ENCODE results near the gene RDH16. TPM values are rescaled to one million over a fixed set of nuclear protein-coding genes. Genes with fewer than 3 reads are reported as not detected.

The RDH16 gene
- total and polyA plus RNA-seq, 8 donors = 0.08 to 0.84 (median 0.31) TPM

DNA sequence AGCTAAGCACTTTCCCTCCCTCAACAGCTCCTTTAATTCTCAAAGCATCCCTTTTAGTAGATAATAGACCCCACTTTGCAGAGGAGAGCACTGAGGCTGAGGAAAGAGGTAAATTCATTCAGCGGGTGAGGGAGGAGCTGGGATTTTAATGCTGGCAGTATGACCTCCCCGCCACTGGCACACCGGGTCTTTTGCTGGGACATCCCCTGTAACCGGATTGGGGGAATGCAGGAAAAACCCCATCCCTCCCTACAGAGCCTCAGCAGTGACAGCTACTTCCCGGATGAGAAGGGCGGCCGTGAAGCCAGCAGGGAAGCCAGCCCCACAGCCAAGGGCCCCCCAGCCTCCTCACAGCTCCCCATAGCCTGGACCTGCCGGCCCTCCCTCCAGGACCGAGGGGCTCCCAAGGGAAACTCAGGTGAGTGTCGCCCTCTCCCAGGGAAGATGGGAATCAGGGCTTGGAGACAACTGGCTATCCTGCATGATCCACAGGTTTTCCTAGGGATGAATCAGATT is 36.9 kb upstream of the RDH16 start:
- Histone ChIP-seq H3K36me3 (no peaks in the 10 kb centered on the region), H3K9me3 (no peaks in the 10 kb centered on the region), H3K27ac (no peak overlapping the region), H3K4me3 (no peak overlapping the region), H3K27me3 (no peaks in the 10 kb centered on the region), H3K4me1 (no peaks in the 10 kb centered on the region)
- intact Hi-C loops (cut with DNase I) = no loop called here
- TF ChIP-seq, protein P1, sequence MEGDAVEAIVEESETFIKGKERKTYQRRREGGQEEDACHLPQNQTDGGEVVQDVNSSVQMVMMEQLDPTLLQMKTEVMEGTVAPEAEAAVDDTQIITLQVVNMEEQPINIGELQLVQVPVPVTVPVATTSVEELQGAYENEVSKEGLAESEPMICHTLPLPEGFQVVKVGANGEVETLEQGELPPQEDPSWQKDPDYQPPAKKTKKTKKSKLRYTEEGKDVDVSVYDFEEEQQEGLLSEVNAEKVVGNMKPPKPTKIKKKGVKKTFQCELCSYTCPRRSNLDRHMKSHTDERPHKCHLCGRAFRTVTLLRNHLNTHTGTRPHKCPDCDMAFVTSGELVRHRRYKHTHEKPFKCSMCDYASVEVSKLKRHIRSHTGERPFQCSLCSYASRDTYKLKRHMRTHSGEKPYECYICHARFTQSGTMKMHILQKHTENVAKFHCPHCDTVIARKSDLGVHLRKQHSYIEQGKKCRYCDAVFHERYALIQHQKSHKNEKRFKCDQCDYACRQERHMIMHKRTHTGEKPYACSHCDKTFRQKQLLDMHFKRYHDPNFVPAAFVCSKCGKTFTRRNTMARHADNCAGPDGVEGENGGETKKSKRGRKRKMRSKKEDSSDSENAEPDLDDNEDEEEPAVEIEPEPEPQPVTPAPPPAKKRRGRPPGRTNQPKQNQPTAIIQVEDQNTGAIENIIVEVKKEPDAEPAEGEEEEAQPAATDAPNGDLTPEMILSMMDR (IDR thresholded peaks at IDR 0.05) = no peak
- no peak for ATAC-seq
- FAIRE-seq = no peak
- DNase-seq = no peak
- WGBS, 2 donors = 74 to 80% methylated on average over 10 of the region's 10 CpGs

DNA sequence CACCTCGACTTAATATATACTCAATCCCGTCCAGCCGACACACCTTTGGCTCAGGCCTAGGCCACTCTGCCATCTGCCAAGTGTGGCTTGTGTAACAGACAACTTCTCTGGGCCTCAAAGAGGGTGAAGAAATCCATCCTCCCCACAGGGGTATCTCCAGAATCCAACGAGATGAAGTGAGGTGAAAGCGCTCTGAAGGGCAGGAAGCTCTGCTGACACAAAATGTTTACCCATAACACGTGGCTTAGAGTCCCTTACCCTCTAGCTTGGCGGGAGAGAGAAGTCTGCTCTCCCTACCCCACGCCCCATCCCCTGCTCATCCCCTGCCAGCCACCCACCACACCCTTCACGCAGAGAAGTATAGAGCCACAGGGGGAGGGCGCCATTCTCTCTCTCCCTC is 35.9 kb upstream of the RDH16 start:
- DNase-seq (no peak), ATAC-seq (no peak), FAIRE-seq (no peak)
- 72 to 78% methylated on average over 10 of the region's 10 CpGs for WGBS, 2 donors
- no peak overlapping the region for H3K4me3 ChIP-seq
- intact Hi-C loops (cut with DNase I) = no loop called here
- no peak overlapping the region for H3K27ac ChIP-seq
- TF ChIP-seq, protein P1 (IDR thresholded peaks at IDR 0.05) = no peak
- H3K27me3 ChIP-seq = no peaks in the 10 kb centered on the region
- no peaks in the 10 kb centered on the region for H3K4me1 ChIP-seq
- no peaks in the 10 kb centered on the region for H3K36me3 ChIP-seq
- H3K9me3 ChIP-seq = no peaks in the 10 kb centered on the region

DNA sequence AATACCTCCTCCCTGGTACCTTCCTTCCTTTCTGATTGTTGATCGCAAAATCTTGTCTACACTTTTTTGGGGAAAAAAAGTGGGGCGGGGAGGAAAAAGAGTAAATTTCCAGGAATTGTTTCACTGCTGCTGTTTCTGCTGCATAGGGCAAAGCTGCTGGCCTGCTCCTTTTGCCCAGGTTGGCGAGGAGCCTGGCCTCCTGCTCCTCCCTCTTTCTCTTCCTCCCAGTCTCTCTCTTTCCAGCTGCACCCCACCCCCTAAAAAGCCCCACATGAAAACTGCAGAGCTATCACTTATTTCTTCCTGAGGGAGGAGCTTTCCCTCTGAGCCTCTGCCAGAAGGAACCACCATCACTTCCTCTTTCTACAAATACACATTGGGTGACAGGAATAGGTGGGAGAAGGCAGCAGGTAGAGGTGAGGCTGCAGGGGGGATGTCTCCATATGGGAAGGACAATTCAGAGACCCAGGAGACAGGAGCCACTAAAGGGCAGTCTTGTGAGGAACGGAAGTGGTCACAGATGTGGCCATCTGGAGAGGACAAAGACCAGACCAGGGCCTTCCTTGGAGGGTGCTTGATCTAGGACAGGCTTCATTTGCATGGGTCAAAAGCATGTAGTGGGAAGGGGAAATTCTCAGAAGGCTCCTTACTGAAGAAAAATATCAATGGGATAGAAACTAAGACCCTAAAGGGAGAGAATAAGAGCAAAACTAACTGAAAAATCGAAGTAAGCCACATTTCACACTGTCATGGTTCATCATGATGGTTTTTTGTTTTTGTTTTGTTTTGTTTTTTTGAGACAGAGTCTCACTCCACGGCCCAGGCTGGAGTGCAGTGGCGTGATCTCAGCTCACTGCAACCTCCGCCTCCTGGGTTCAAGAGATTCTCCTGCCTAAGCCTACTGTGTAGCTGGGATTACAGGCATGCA is 34.2 kb upstream of the RDH16 start:
- DNase-seq = peak in 1 of 6 donors; percentile 38
- no peak for FAIRE-seq
- TF ChIP-seq, protein P1 (IDR thresholded peaks at IDR 0.05) = no peak
- ATAC-seq = peak in 3 of 4 donors; percentile 10 to 73 (median 66)
- Histone ChIP-seq H3K36me3 (no peaks in the 10 kb centered on the region), H3K4me1 (no peaks in the 10 kb centered on the region), H3K9me3 (no peaks in the 10 kb centered on the region), H3K27ac (no peak overlapping the region), H3K27me3 (no peaks in the 10 kb centered on the region), H3K4me3 (no peak overlapping the region)
- intact Hi-C loops (cut with DNase I) = no loop called here
- 77 to 78% methylated on average over 8 of the region's 8 CpGs for WGBS, 2 donors

DNA sequence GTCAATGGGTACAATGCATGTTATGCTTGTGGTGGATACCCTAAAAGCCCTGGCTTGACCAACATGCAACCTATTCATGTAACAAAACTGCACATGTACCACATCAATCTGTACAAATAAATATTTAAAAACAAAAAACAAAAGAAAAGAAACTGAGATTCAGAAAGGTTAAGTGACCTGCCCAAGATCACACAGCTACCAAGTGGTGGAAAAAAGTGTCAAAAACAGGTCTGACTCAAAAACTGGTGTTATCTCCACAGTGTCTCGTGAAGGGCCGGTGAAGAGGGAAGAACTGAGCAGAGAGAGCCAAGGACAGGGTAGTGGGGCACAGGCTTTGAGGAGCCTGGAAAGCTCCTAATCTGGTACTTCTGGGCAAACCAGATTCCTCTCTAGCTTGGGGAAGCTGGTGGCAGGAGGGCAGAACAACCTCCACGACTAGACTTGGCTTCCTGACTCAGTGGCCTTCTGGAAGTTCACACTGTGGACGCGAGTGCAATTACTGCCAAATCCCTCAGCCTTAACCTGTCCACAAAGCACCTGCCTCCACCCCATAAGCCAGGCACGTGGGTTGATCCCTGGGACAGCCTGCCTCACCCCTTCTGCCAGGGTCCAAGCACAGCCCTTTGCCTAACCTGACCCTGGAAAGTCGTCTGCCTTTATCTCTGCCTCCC is 33.4 kb upstream of the RDH16 start:
- Histone ChIP-seq H3K27me3 (no peaks in the 10 kb centered on the region), H3K4me1 (no peaks in the 10 kb centered on the region), H3K9me3 (no peaks in the 10 kb centered on the region), H3K4me3 (no peak overlapping the region), H3K27ac (no peak overlapping the region), H3K36me3 (no peaks in the 10 kb centered on the region)
- FAIRE-seq = no peak
- 49 to 54% methylated on average over 7 of the region's 7 CpGs for WGBS, 2 donors
- TF ChIP-seq, protein P1 (IDR thresholded peaks at IDR 0.05) = no peak
- no peak for DNase-seq
- intact Hi-C loops (cut with DNase I) = no loop called here
- peak in 1 of 4 donors; percentile 6 for ATAC-seq

All from pancreas (tissue), 10 donors.